ENCODE measurements around the gene CD63.

Gene CD63

DNA sequence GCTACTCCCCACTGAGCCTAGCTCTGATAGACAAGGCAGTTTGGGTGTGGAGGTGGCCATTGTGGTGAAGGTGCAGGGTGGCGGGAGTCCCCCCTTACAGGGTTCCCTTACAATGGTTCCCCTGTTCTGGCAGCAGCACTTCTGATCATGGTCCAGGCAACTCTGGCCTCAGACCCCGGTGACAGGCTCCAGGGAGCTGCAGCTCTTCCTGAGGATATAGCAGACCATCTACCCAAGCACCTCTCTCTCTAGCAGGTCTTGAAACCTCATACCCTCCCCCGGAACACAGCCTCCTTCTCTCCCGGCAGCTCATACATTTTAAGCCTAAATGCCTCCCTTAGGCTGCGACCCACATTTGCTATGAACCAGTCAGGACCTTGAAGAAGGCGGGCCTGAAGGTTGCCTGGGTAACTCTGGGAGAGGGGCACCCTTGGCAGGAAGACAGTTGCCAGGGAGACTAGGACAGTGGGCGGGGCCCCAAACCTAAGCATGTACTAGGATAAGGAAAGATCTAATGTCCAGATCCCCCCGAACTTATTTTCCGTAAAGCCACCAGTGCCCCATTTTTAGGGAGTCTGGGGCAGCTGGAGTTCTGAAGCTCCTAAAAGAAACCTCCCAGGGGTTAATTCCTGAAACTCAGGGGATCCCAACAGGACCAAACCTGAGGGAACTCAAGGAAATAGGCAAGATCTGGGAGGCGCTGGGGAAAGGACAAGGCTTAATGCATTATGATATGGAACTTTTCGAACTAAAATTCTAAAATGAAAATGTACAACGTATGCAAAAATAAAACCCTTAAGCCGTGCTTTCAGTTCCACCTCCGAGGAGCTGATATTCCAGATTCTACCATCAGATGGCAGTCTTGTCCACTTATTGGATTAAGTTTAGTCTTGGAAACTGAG lies 9.6 kb upstream of the CD63 start:
- peak; percentile 86 for DNase-seq

DNA sequence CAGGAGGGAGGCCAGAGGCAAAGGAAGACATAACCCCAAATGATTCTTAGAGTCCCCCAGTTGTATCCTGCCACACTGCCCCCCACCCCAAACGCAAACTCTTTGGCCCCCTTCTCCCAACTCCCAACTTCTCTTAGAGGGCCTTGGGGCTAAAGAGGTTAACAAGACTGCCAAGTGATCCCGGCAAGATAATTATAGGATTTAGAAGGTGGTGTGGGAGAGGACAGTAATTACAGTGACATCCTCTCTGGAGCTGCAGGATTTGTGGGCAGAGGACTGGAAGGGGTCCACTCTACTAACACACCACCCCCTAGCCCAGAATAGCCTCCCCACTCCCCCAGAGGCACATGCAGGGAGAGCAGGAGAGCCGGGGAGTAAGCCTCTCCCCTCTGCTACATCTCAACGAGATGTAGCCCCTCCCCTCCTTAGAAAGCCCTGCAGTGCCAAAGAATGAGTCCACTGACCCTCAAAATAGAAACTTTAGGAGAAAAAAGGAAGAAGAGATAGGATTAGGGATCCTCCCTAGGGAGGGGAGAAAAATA lies 8.8 kb upstream of the CD63 start:
- no peak for DNase-seq

DNA sequence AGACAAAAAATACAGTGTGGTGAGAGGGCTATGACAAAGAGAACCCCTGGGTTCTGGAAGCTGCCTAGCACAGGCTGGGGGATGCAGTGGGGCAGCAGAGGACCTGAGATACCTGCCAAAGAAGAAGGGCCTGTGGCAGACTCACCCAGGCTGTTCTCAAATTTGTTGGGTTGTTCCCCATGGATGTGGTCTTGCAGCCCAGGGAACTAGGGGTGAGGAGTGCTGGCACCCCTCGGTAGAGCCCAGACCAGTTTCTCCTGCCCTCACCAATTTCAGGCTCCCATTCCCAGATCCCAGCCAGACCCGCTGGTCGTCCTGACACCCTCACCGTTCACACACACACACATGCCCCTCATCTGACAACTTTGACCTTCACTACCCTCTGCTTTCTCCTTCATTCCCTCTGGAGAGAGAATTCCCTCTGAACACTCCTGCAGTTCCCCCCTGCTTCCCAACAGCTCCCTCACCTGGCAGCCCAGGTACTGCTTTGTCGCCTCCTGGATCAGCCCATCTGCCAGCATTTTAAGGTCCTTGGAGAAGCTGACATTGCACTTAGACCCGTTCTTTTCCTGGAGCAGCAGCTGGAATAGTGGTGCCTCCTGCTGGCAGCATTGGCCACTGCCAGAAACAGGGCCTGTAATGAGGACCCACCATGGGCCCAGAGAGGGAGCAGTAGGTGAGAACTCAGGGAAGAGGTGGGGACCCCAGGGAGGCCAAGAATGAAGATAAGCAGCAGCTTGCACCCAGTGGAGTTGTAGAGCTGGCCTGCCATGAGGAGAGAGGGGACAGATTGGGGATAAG lies 8.2 kb upstream of the CD63 start:
- DNase-seq = peak; percentile 61

DNA sequence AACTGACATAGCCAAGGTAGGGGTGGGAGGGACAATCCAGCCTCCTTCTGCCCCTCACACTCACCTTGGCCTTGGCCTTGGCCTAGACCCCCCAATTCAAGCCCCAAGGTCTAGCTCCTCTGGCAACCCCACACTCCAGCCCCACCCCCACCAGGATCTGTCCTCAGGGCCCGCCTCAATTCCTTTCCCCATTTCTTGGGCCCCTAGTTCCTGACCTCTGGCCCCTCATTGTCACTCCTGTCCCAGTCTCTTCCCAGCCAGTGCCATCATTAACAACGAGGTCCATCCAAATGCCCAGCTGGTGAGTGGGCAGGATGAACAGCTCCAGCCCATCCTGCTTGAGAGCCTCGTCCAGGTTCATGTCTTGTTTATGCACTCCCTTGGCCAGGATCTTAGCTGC lies 7.3 kb upstream of the CD63 start:
- DNase-seq = no peak

DNA sequence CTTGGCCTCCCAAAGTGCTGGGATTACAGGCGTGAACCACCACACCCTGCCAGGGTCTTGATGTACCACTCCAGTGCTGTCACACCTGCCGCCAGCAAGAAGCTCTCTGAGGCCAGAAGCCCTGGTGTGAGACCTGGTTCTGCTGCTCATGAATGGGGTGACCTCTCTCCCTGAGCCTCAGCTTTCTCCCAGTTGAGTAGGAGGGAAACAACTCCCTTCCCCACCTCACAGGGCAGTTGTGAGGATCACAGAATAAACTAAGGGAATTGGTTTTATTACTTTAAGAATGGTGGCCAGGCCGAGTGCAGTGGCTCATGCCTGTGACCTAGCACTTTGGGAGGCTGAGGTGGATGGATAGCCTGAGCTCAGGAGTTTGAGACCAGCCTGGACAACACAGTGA lies 5.8 kb upstream of the CD63 start:
- no peak for DNase-seq

DNA sequence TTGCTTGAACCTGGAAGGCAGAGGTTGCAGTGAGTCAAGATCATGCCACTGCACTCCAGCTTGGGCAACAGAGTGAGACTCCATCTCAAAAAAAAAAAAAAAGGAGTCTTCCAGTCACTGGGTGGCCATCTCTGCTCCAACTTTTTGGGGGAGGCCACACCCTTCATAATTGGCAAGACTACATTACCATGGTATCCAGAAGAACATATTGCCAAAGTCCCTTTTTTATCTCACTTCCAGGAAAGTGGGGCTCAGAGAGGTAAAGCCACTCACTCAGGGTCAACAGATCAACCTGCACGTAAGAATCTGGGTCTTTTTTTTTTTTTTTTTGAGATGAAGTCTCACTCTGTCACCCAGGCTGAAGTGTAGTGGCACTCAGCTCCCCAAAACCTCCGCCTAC lies 5.0 kb upstream of the CD63 start:
- no peak for DNase-seq

DNA sequence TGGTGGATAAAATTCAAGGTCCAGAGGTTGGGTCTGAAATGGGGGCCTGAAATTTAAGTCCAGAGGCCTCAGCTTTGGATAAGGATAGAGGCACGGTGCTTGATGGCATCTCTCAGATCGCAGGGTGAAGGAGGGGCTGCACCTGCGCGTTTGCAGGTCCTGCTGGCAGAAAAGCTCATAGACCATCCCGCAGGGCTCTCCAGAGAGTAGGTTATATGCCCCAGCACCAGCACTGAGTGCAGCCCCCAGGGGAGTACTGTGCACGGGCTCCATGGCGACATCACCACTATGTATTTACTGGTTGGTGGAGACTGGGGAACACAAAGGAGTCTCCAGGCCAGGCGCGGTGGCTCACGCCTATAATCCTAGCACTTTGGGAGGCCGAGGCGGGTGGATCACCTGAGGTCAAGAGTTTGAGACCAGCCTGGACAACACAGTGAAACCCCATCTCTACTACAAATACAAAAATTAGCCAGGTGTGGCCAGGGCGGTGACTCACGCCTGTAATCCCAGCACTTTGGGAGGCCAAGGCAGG lies 4.3 kb upstream of the CD63 start:
- no peak for DNase-seq

DNA sequence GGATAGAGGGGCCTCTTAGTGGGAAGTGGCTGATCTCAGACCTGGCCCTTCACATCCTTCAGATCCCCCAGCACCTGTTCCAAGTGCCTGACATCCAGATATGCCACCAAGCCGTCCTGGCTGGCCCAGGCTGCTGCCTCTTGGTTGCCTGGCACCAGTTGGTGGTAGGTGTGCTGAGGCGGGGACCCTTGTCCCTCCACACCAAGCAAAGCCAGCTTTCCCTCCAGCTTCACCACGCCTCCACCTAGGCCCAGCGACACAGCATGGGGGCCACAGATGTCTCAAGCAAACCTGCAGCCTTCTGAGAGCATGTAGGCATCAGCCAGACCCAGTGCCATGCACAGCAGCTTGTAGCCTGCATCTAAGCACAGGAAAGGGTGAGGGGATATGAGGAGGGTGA lies 3.5 kb upstream of the CD63 start:
- no peak for DNase-seq

DNA sequence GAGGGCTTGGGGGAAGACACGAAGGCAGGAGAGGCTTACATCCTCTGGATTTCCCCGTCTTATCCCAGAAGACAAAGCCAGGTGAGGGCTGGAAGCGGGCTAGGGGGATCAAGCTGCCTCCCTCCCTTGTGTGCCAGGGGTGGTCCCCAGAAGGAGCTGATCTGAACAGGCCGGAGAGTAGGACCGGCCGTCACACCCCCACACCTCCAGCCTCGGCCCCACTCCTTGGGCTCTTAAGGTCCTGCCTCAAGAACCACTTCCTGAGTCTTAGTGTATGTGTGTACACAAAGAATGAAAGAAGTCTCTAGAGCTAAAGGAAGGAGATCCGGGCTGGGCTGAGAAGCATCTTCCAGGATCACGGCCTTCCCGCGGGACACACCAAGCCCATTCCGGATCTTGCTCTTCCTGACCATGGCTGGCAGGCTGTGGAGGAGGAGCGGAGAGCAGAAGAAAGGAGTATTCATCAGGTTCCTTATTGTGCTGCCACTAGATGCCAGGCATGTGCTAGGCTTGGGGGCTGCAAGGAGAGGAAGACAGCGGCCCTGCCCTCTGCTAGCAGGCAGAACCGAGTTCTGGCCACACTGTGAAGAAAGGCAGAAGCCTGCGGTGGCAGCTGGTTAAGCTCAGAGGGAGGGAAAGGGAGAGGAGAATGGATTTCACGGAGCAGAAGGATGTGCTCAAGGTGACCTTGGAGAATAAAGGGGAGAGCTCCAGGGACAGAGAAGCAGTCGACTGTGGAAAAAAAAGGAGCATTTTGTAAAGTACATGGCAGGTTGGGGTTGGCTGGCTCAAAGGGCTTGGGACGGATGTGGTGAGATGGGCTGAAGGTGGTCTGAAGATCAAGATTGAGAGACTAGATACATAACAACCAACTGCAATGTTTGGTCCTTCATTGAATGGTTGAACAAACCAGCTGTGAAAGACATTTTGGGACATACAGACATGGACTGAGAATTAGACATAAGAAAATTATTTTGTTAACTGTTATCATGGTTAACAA lies 1.3 kb upstream of the CD63 start:
- DNase-seq = no peak

DNA sequence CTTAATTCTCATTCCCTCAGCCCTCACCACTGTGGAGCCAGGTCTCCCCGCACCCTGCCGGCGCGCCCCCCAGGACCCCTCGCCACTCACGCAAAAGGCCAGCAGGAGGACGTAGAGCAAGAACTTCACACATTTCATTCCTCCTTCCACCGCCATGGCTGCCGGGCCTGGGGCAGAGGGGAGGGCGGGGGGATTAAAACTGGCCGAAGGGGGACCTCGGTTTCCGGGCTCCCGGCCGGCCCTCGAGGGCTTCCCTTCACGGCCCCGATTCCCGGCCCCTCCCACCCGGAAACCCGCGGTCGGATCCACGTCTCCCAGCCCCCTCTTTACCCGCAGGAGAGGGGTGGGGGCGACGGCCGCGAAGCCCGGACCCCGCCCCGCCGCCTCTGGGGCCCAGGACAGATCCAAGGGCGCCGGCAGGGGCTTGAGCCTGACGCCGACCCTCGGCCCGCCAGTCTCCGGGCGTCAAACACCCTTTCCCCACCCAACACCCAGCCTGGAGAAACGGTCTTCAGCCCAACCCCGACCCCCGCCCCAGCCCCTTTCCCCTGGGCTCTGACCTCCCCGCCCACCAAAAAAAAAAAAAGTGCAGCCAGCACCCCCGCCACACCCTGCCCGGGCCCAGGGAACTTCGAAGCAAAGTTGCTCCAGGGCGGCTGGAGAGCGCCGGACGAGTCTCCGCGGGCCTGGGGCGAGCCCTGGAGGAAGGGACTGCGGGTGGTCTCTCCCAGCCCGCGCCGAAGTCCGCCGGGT lies 447 bp downstream of the CD63 start:
- DNase-seq = no peak

DNA sequence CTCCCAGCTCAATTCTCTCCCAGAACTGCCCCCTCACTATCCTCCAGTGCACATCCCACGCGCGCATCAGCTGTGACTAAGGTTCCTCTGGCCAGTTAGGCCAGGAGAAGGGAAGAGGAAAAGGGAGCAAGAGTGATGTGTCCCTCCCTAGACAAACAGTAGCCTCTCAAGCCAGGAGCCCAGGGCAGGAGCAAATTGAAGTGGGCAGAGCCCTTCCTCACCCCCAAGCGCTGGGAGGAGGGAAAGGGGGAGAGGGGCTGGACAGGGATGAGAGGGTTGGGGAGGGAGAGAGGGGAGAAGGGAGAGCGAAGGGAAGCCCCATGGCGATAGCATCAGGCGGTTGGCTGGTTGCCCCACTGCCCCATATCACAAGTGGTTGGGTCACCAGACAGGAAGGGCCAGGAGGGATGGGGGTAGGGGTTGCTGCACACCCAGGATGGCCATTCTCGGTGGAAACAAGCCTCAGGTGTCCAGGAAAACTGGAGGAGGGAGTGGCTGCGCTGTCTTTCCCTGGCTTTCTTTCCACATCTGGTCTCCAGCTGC lies 1.1 kb downstream of the CD63 start:
- DNase-seq = no peak

DNA sequence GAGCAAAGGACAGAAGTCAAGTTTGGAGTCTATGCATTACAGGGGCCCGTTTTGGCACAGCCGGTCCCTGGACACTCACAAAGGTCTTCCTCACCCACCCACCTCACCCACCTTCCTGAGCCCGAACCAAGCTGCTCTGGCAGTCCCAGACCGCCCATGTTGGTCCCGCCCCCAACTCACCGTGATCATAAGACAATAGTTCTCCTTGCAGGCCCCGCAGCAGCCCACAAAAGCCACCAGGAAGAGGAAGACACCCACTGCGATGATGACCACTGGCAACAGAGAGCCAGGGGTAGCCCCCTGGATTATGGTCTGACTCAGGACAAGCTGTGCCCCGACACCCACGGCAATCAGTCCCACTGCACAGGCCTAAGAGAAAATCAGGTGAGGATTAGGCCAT lies 1.8 kb downstream of the CD63 start:
- DNase-seq = no peak

DNA sequence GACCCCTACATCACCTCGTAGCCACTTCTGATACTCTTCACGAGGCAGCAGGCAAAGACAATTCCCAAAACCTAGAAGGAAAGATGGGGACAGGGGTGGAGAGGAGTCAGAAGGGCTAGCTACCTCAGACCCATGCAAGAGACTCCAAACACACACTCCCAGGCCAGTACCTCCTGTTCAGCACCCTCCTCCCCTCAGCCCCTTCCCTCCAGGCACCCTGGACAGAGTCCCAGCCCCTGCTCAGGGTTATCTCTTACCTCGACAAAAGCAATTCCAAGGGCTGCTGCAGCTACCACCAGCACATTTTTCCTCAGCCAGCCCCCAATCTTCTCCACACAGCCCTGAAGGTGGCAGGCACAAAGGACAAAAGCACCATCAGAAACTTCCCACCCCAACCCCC lies 3.3 kb downstream of the CD63 start:
- DNase-seq = no peak

DNA sequence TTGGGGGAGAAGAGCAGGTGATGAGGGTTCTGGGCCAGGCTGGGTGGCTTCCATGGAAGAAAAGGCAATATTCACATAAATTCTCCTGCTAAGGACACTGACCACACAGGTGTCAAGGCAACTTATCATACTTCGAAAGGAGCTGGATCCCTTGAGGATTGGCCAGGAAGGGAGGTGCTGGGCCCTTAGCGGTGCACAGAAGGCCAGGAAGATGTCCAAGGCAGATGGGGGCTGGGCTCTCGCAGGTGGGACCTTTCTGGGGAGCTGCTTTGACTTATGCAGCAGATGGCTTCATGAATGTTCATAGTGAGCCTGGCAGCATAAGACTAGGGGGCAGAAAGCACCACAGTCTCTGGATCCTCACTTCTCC lies 3.9 kb downstream of the CD63 start:
- DNase-seq = no peak

DNA sequence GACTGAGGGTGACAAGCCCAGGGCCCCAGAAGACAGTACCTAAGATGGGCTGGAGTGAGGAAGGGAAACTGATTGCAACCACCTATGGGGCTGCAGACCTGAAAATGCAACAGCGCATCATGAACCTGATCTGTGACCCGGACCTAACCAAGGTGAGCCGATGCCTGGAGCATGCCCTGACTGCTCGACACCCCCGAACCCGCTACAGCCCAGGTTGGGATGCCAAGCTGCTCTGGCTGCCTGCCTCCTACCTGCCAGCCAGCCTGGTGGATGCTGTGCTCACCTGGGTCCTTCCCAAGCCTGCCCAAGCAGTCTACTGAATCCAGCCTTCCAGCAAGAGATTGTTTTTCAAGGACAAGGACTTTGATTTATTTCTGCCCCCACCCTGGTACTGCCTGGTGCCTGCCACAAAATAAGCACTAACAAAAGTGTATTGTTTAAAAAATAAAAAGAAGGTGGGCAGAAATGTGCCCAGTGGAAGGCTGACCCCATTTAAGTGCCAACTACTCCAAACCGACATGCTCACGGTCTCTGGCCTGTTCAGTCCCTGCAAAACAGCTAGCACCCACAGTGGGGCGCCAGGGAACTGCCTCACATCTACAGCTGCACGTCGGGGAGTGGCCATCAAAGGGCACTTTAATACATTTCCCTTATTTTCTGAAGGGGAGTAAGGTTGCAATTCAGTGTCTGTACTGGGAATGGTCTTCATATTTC lies 4.4 kb downstream of the CD63 start:
- DNase-seq = peak; percentile 65

DNA sequence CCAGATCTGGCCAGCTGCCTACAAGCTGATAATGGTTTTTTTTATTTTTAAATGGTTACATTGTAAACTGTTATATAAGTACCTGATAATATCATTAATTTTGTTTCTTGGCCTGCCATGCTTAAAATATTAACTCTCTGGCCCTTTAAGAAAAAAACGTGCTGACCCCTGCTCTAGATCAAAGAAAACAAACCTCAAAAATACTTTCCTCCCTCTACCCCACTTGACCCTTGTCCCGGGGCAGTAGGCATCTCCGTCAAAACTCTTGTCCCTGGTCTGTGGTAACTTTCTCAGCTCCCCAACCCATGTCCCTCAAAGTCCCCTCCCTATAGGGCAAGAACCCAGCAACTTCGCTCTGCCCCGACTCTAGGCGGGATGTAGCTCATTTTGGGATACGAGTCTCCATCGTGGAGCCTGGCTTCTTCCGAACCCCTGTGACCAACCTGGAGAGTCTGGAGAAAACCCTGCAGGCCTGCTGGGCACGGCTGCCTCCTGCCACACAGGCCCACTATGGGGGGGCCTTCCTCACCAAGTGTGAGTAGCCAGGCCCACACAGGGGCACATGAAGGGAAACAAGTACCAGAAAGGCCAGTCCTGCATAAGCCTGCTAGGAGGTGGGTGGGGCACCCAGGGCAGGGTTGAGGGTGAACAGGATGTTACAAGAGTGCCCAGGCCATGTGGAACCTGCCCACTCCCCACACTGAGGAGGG lies 5.1 kb downstream of the CD63 start:
- no peak for DNase-seq

DNA sequence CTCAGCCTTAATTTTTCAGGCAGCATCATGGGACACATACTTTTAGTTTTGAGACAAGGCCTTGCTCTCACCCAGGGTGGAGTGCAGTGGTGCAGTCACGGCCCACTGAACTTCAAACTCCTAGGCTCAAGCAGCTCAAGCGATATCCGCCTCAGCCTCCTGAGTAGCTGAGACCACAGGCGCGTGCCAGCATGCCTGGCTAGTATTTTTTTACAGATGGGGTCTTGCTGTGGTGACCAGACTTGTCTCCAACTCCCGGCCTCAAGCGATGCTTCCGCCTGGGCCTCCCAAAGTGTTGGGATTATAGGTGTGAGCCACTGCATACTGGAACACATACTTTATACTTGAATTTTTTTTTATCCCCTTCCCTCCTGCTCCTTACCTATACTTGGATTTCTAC lies 5.9 kb downstream of the CD63 start:
- no peak for DNase-seq

DNA sequence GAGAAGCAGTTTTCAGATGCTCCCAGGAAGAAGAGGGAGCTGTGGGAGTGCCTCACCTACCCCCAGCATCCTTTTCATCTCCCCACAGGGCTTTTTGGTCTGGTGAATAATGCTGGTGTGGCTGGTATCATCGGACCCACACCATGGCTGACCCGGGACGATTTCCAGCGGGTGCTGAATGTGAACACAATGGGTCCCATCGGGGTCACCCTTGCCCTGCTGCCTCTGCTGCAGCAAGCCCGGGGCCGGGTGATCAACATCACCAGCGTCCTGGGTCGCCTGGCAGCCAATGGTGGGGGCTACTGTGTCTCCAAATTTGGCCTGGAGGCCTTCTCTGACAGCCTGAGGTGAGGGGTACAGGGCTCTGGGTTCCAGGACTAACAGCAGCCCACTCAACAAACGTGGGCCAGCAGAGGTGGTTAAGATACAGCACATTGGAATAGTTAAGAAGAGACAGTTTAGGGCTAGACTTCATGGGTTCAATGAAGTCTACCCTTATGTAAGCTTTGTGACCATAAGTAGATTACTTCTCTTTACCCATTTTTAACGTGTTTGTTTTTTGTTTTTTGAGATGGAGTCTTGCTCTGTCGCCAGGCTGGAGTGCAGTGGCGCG lies 7.1 kb downstream of the CD63 start:
- no peak for DNase-seq

DNA sequence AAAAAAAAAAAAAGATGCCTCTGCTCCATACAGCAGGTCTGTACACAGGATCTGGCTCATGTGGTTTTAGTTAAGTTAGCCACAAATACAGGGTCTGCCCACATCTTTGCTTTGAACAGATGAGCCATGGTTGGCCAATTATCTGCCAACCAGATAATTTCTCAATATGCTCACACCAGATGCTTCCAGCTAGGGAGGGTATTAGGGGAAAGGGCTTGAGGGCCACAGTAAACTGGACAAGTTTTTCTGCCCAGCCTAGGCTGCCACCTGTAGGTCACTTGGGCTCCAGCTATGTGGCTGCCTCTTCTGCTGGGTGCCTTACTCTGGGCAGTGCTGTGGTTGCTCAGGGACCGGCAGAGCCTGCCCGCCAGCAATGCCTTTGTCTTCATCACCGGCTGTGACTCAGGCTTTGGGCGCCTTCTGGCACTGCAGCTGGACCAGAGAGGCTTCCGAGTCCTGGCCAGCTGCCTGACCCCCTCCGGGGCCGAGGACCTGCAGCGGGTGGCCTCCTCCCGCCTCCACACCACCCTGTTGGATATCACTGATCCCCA lies 7.8 kb downstream of the CD63 start:
- DNase-seq = no peak
